AG04449 (cell line): ENCODE measurements around the gene MEN1.

Experiments
- CTCF ChIA-PET: fragments of 350-600 bp; formaldehyde crosslinking; extraction: SDS; loops from one replicate; lab custom pipeline; 2021; ENCODE audit warnings: antibody characterized with exemption; lab: Yijun Ruan, JAX
- POLR2A ChIA-PET: fragments of 400-600, 350-600 bp; formaldehyde crosslinking; extraction: SDS; loops from one replicate; lab custom pipeline; 2020; ENCODE audit warnings: antibody characterized with exemption, inconsistent platforms; lab: Yijun Ruan, JAX
- DNase-seq: peaks from one replicate; pipeline ENCODE4 v3.0.0-alpha.2; 2010; ENCODE audit warnings: low read depth, low spot score
- H3K4me3 ChIP-seq: 2 replicates; pipeline ENCODE4 v1.5.1; 2011; ENCODE audit warnings: low read depth, mild to moderate bottlenecking, control low read depth, low read length
- CTCF ChIP-seq: IDR thresholded peaks from one replicate; pipeline ENCODE4 v1.5.1; 2011; ENCODE audit warnings: mild to moderate bottlenecking, moderate library complexity, low read length, control low read depth, inconsistent platforms; ENCODE audit not compliant: insufficient read depth; ENCODE audit errors: missing control alignments

The MEN1 gene

DNA sequence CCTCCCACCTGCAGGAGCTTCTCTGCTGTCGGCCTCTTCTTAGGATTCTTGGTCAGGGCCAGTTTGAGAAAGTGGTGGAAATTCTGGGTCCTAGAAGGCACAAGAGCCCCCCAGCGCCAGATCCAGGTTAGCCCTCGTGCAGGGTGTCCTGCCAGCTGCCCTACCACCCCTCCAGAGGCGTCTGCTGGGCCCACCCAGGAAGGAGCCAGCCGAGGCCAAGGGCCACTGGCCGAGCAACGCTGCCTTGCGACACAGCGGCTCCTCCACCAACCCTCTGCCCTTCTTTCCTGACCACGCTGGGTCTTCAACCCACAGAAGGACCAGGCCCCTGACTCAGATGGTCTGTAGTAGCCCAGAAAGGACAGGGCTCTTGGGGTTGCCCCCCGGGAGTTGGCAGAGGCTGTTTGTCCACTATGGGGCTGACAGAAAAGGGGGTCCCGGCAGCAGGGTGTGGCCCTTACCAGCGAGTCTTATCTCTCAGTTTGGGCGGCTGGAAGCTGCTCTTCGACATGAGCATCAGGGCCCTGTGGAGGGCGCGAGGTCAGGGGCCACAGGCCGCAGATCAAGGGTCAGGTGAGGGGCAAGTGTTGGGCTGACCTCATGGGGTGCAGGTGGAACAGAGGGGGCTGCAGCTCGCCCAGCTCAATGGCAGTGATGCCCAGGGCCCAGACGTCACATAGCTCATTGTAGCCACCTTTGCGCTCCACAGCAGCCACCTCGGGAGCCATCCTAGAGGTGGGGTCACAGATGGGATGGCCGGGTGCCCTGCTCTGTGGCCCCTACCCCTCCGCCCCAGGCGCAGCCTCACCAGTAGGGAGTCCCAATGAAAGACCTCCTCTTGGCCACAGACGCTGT, 9.8 kb downstream of the MEN1 start:
- no peak overlapping the region for H3K4me3 ChIP-seq
- CTCF ChIA-PET = interaction anchor here (0.9 to 2.6 kb wide), 4 partner anchors 9 to 196 kb away, joined by 3 to 8 read pairs (median 3); partner anchors contain the start of gene BATF2
- no peak for TF ChIP-seq CTCF
- DNase-seq = no peak
- POLR2A ChIA-PET = interaction anchor here (1.3 kb wide), 1 partner anchor 22 kb away, joined by 4 read pairs; the partner anchor contains the start of gene SF1

GRCh38 chr11:64799623-64800302, 10.6 kb downstream of the MEN1 start:
- H3K4me3 ChIP-seq = no peak overlapping the region
- DNase-seq = no peak
- ChIA-PET CTCF (interaction anchor here (0.9 to 3.4 kb wide), 4 partner anchors 8 to 197 kb away, joined by 3 to 13 read pairs (median 3); partner anchors contain the start of gene BATF2), POLR2A (interaction anchor here (1.3 kb wide), 1 partner anchor 21 kb away, joined by 4 read pairs; the partner anchor contains the start of gene SF1)
- TF ChIP-seq CTCF = no peak

DNA sequence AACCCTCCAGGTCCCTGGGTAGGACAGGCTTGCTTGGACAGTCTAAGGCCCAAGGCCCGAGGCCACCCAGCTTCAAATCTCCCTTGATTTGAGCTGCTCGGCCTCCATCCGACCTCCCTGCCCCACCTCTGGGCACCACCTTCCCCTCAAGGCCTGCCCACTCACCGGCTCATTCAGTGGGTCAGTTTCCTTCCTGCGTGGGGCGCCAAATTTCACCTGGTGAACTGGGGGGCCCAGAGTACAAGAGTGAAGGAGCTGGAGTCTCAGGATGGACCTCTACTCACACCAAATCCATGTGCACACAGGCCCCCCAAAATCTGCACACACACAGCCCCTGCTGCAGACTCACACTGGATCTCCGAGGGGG, 11.1 kb downstream of the MEN1 start:
- no peak for DNase-seq
- no peak for TF ChIP-seq CTCF
- no peak overlapping the region for H3K4me3 ChIP-seq
- CTCF ChIA-PET = interaction anchor here (0.9 to 3.4 kb wide), 2 partner anchors 11 to 198 kb away, joined by 3 to 13 read pairs; partner anchors contain the start of gene BATF2
- POLR2A ChIA-PET = no interaction called here

GRCh38 chr11:64796757-64797541, 13.4 kb downstream of the MEN1 start:
- POLR2A ChIA-PET = interaction anchor here (0.9 kb wide), 1 partner anchor 18 kb away, joined by 3 read pairs; the partner anchor contains the start of gene SF1
- TF ChIP-seq CTCF = no peak
- no peak for DNase-seq
- CTCF ChIA-PET = interaction anchor here (1.2 to 3.4 kb wide), 3 partner anchors 8 to 15 kb away, joined by 3 to 13 read pairs (median 3); no protein-coding TSS in a partner anchor
- H3K4me3 ChIP-seq = no peak overlapping the region

DNA sequence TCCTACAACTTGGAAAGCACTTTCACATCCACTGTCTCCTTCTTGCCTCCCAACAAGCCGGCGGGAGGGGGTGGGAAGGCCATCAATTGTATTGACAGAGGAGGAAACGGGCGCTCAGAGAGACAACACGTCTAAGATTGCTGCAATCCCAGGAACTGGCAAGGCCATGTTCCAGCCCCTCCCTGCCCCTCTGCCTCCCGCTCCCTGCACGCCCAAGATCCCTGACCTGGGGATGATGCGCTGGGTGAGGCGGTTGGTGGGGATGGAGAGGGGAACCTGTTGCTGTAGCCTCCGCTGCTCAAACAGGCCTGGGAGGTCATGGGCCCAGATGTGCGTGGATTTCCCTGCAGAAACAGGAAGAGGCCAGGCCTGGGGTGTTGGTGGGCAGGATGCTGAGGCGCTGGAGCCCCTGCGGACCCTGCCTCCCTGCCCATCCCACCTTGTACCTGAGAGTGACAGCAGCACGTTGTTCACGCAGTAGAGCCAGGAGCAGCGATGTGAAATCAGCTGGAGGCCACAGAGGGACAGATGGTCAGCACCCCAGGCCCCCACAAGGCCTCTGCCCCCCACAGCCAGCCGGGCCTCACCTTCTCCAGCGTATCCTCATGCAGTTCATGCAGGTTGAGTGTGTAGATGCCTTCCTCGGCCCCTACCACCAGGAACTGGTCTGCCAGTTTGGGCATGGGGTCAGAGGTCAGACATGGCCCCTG, 14.1 kb downstream of the MEN1 start:
- POLR2A ChIA-PET = interaction anchor here (0.9 kb wide), 1 partner anchor 18 kb away, joined by 3 read pairs; the partner anchor contains the start of gene SF1
- no peak overlapping the region for H3K4me3 ChIP-seq
- no peak for TF ChIP-seq CTCF
- CTCF ChIA-PET = interaction anchor here (1.4 to 3.4 kb wide), 2 partner anchors 8 to 15 kb away, joined by 3 to 13 read pairs; no protein-coding TSS in a partner anchor
- DNase-seq = no peak
